Tongue (tissue), 2 donors: Measurements from ENCODE around the gene SHISA5. TPM values are rescaled to one million over a fixed set of nuclear protein-coding genes. Genes with fewer than 3 reads are reported as not detected.

ENCODE experiments used
- DNase-seq: peaks from one replicate; pipeline ENCODE4 v3.0.0-alpha.2; 2015
- total RNA-seq: library from RNA; depleted of rRNA; stranded (reverse); fragments of >200 nt; gene quantifications from one replicate; pipeline ENCODE4 v1.2.3, GENCODE V29; 2014

The SHISA5 gene
- total RNA-seq, 1 donor from 2014 or later, result 43.8 TPM

DNA sequence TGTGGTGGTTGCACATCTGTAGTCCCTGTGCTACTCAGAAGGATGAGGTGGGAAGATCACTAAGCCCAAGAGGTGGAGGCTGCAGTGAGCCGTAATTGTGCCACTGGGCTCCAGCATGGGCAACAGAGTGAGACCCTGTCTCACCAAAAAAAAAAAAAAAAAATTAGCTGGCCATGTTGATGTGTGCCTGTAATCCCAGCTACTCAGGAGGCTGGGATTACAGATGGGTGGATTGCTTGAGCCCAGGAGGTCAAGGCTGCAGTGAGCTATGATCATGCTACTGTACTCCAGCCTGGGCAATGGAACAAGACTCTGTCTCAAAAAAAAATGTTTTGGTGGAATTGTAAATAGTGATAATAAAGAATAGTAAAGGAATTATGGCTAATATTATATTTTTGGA lies 47.5 kb downstream of the SHISA5 start:
- no peak for DNase-seq

DNA sequence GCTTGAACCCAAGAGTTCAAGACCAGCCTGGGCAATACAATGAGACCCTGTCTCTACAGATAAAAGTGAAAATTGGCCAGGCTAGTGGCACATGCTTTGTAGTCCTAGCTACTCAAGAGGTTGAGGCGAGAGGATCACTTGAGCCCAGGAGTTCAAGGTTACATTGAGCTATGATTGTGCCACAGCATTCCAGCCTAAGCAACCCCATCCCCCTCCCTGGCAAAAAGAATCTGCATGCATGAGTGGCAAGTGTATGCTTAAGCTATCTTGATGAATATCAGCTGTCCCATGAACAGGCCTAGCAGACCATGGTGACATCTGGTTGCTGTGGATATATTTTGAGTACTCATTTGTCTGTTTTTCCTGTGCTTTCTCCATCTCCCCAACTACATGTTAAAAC lies 52.7 kb downstream of the SHISA5 start:
- no peak for DNase-seq

DNA sequence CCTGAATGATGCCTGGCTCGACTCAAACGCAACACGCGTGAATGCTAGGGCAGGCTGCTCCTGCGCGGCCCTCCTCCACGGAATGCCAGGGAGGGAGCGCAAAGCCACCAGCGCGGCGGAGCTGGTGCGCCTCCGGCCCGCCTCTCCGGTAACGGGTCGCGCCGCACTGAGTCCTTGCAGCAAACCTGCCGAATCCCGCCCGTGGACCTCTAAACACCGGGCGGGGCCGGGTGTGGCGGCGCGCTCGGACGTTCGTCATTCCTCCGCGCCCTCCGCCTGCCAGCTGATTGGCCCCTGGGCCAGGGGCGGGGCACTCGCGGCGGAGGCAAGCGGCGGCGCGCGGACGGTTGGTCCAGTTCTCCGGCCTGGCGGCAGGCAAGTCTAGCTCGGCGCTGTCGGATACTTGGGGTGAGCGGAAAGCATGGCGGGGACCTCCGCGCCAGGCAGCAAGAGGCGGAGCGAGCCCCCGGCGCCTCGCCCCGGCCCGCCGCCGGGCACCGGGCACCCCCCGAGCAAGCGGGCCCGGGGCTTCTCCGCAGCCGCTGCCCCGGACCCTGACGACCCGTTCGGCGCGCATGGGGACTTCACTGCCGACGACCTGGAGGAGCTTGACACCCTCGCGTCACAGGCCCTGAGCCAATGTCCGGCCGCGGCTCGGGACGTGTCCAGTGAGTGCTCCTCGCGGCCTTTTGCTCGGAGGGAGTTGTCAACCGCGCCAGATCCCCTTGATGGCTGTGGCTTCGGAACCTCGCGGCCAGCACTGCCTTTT lies 57.4 kb downstream of the SHISA5 start, which contains the start of gene ATRIP:
ATRIP (plus strand) TSS at position 313 of the 769 bp plus-strand sequence; CDS start at position 422, 109 bp downstream.
- DNase-seq, result peak; percentile 94

DNA sequence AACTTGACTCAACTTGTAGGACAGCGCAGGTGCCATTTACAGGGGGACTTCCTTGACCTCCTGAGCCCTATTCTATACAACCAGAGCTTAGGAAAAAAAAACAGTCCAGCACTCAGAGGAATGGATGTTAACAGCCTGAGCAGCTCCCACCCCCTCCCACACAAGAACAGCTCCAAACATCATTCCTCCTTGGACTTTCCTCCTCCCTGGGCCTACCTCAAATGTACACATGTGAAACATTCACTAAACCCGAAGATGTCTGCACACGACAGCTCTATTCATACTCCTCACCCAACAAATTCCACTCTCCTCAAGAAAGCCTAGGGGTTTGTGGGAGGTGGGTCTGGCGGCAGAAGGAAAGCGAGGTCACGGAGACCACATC lies 57.9 kb downstream of the SHISA5 start:
- no peak for DNase-seq

DNA sequence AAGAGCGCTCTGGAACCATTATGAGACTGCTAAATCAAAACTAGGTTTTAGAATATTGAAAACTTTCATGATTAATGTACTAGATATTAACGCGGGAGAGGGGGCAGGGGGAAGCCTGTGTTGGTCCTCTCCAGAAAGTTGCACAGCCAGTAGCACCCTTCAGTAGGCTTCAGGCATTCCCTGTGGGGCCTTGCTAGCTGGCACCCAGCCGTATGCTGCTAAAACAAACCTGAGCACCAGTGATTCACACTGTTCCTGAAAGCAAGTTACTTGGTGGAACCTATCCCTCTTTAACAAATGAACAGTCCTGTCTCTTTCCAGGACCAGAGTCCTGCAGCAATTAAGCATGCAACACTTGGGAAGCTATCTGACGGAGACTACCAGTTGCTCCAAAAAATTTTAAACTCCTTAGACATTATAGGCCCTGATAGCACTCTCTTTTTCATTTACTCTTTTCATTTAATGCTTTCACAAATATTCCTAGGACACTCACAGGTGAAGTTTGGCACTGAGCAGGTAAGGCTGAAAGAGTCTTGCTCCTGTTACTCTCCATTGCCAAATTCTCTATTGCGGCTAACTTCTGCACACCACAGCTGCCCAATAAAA lies 58.6 kb downstream of the SHISA5 start:
- no peak for DNase-seq

DNA sequence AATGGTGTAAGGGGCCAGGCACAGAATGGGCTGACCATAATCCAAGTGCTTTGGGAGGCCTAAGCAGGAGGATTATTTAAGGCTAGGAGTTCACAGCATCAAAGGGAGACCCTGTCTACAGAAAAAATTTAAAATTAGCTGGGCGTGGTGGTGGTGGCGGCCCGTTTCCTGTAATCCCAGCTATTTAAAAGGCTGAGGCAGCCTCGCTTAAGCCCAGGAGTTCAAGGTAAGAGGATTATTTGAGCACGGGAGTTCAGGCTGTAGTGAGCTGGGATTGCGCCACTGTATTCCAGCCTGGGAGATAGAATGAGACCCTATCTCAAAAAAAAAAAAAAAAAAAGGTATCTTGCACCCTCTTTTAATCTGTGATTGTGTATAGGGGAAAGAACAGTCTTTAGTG lies 62.0 kb downstream of the SHISA5 start:
- DNase-seq, result no peak

DNA sequence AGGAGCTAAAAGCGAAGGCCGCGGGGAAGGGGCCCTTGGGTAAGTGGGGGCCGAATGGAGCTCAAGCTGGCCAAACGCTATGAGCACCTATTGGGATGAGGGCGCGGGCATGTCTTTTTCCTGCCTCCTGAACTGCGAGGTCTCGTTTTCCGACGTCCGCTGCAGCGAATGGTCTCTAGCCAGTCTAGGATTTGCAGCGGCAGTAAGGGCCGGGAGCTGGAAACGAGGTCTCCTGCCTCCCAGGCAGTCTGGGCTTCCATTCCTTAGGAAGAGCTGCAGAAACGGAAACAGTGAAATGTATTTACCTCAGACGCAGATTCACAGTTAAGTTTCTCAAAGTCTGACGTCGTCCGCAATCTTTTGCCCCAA lies 63.4 kb downstream of the SHISA5 start:
- DNase-seq, result no peak

DNA sequence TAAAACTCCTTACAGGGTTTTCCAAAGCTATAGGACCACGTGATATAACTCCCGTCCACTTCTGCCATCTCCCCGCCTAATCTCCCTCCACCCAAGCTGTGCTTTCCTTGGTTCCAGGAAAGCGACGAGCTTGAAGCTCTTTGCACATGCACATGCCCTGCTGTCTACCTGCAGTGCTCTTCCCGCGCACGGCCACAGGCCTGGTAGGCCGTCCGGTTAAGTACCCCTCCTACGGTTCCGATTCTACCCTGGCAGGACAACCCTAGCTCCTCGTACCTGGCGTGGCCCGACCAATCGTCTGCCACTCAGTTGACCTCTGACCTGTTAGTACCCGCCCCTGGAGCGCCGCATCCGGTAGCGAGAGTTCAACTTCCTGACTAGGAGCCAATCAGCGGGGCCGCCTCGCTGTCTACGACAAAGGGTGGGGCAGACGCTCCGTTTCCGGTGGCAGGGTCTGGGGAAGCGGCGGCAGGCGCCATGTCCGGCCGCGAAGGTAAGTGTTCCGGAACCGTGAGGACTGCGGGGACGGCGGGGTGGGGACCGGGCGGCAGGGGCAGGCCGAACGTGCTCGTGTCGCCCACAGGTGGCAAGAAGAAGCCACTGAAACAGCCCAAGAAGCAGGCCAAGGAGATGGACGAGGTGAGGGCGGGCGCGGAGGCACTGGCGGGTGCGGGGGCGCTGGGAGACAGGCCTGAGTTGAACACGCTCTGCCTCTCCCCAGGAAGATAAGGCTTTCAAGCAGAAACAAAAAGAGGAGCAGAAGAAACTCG lies 64.0 kb downstream of the SHISA5 start, which contains the start of the genes CCDC51 and TMA7:
CCDC51 (minus strand) TSS at position 300 of the 770 bp plus-strand sequence. CDS start 4,991 bp downstream, outside the sequence.
TMA7 (plus strand) TSS at position 438 of the 770 bp plus-strand sequence; CDS start at position 478, 40 bp downstream.
- DNase-seq, result peak; percentile 99

DNA sequence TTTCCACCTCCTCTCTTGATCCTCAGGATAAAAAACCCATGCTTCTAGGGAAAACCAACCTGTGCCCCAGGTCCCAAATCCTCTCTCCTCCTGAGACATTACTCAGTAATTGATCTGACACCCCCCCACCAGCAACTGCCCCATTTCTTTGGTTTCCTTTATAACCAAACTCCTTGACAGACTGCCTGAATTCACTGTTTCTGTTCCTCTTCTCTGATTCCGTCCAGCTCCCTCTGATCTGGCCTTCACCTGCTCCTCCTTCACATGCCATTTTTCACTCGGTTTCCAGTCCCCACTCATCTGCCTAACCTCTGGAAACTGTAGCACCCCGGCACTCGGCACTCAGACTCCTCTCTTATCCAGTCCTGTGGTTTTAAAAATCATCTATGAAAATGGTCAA lies 66.2 kb downstream of the SHISA5 start:
- no peak for DNase-seq

DNA sequence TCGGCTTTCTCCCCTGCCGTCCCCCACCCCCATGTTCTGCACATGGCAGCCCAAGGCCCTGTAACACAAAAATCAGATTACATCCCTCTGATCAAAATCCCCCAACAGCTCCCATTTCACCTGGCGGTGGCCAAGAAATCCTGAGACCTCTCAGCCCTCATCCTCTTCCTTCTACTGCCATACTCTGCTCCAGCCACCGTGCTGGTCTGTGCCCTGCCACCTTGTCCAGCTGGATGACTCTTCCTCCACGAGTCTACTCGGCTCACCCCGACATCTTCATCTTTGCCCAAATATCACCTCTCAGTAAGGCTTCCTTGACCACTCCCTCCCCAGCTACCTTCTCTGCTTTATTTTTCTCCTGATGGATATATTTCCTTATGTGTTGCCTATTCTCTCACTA lies 67.1 kb downstream of the SHISA5 start:
- no peak for DNase-seq

DNA sequence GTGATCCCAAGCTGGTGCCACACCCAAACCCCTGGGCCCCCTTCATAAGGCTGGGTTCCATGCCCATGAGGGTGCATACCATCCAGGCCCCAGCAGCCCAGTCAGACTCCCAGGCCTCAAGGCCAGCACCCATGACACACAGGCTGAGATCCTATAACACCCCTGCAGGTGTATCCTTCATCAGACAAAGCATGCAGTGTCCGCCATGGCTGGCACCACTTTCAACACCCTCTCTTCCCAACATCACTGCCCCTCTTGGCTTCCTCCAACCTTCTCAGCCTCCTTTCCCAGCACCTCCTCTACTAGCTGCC lies 67.5 kb downstream of the SHISA5 start:
- no peak for DNase-seq

DNA sequence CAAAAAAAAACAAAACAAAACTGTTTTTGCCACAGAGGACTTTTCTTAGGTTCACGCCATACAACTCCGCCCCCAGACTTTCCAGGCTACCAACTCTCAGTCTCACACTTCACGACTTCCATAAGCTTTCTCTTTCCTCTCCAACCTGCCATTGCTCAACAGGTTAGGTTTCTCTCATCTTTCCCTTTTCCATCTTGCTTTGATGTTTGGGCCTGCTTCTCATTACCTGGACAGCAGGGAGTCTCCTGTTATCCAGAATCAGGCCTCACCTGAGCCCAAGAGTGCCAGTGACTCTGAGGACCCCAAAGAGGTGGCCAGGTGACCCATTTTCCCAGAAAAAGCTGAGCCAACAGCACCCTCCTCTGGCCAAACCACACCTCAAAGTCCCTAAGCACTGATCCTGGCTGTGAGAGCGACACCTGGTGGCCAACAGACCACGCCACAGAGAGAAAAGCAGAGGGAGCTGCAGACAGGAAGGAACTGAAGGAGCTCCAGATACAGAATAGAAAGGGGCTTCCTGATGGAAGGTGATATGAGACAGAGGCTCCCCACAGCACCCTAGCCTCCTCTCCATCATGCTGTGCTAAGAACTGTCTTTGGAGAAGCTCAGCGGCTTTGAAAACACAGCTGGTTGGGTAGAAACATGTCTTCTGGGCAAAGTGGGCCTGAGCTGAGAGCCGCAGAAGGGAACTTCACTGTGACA lies 68.0 kb downstream of the SHISA5 start:
- peak; percentile 94 for DNase-seq

DNA sequence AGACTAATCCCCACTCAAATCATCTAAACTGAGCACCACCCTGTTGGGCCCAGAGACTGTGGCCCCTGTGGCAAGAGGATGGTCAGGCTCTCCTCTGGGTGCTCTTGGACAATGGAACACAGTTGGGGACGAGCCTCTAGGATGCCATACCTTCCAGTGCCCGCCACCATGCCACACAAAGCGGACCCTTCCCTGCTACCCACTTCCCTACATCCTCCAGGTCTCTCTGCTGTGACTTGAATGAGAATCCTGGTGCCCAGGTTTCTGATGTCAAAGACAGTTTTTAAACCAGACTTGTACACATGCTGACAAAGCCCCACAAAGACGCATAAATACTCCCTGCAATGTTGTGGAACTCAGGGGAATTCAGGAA lies 68.8 kb downstream of the SHISA5 start:
- DNase-seq, result no peak

DNA sequence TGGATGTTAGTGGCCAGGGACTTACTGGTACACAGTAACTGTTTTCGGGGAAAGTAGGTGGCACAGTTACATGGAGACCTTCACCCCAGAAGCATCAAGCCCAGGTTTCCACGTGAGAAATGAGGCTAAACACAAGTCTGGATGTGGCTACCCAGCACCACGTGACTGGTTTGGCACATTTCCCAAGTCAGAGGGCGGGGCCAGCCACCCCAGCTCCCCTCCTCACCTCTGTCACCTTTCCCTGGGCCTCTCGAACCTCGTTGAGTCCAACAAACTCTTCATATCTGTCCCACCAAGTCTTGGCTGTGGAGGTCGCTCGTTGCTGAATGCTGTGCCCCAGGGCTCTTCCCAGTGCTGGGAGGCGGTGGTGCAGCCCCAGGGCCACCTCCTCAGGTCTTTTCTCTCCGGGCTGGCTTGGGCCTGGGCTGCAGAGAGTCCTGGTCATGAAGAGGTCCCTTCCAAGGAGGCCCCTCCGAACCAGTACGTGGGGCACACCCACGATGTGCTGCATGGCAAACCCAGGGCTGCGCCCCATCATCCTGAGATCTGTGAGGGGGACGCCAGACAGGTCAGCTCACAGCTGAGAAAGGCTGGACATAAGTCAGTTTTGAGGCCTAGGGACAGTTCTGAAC lies 69.3 kb downstream of the SHISA5 start:
- DNase-seq, result no peak

DNA sequence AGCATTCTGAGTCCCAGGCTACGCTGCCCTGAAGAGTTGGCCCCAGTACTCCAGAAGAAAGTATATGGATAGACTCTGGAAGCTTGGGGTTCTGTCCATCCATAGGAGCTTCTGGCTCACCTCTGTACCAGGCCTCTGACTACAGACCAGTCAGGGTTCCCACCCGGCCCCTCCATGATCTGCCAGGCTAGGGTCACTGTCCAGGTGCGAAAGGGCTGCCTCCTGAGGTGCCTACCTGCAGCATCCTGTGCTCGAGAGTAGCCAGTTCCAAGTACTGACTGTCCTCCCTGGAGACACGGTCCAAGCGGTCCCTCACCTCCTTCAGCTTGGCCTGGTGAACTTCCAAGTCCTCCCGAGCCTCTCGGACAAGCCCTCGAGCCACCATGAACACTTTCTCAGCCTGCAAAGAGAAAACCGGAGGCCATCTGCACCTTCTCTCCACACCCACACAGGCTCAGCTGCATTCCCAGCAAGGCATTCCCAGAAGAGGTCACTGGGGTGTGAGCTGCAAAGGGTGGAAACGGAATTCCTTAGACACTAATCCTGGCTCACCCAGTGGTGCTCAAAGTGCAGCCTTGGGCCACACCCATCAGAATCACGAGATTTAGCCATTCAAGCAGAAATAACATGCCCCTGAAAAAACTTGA lies 70.4 kb downstream of the SHISA5 start:
- no peak for DNase-seq

DNA sequence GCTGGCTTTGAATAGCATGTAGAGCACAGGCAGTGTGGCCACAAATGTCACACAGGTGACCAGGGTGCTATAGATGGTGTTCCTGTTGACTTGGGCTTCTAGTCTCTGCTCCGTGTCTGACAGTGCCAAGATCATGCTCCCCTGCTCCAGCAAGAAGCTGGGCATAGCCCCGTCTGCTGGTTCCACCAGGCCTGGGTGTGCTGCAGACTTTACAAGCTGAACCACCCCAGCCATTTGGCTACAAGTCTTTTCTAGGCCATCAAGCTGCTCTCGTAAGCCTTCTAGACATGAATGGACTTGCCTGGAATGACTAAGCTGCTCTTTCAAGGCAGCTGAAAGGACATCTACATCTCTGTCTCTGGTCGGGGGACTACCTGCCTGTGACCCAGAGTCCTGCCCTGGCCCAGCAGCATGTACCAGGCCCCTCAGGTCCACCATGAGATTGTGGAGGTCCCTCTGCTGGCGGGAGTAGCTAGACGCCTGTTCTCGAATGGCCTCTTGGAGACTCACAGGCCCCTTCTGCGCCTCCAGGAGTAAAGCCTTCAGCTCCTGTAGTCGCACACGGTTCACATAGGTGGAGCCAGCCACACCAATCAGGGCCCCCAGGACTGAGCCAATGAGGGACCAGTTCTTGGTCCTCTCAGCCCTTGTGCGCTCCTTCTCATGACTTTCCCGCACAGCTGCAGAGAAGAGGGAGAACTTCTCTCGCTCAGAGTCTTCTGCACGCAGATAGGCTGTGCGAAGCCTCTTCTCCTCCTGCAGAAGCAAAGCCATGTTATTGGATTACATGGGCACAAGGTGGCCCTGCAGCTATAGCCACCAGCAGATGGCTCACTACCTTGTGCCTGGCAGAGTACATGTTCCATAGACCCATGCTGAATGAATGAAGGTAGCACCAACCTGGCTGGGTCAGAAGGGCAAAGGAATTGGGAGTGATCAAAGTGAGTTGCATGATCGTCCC lies 71.3 kb downstream of the SHISA5 start:
- no peak for DNase-seq

DNA sequence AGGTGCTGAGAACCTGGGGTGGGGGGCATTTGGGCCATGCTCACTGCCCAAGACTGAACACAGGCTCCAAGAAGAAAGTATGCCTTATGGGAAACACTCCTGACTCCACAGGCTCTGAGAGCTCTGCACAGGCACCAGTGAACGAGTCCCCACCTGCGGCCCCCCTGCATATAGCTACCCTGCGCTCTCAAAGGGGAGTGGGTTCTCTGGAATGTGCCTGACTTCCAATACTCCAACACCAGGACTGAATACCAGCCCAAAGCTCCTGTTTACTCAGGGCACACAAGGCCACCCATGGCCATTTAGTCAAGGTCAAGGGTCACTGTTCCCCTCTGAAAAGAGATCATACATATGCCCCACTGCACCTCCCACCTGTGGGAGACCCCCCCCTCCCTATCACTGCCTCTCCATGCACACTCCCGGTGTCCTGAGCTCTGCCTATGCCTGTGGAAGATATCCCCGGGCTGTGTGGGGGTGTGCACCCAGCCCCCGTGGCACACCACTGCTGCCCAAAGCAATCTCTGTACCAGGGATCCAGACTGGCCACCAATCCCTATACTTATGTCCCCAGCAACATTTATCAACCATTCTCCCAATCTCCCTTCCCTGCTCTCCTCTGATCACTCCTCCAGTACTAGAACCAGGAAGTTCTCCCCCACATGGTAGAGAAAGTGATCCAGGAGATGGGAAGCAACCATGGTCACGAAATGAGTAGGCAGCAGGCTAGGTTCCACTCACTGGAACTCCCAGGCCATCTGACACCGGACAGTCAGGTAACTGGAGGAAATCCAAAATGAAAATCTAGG lies 72.5 kb downstream of the SHISA5 start:
- no peak for DNase-seq

DNA sequence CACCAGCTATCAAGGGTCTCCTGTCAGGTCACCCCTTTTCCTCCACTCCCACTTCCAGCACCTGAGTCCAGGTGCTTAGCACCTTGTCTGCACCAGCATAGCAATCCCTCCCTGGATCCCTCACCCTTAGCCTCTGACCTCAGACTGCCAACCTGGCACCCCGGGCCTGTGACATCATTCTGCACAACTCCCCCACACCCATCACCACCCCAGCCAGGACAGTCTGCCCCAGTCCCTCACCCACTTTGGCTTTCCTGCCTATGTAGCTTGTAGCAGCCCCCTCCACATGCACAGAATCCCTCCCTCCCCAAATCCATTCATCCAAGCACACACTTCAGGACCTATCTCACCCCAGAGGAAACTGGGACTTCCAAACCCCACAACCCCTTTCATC lies 73.3 kb downstream of the SHISA5 start:
- DNase-seq, result no peak

DNA sequence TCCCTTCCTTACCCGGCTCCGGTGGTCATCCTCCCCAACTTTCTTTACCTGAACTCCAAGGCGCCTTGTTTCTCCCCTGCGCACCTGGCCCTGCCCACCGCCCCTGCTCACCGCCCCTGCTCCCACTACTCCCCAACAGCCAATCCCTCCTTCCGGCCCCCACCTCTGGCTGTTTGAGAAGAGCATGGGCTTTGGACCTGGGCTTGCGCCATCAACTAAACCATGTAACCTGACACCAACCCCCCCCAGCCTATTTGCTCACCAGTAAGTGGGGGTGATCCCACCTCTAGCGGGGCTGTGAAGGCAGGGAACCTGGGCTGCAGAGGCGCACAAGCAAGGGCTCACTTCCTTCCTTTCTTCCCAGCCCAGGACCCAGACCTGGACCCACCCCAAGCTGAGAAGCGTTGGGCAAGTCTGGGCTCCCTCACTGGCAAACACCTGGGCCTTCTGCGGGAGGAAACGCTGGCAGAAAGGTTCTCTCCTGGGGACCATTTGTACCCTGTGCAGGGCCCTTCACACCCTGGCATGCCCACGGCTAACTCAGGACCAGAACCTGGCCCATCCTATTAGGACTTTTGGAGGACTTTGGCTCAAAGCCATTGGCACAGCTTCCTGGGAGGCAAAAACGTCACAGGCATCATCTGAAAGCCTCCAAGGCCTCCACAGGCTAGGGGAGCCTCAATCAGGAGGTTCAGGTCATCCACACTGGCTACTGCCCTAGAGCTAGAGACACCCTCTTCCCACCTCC lies 73.8 kb downstream of the SHISA5 start, which contains the start of gene PLXNB1:
PLXNB1 (minus strand) TSS at position 127 of the 748 bp plus-strand sequence. CDS start 5,475 bp downstream, outside the sequence.
- peak; percentile 85 for DNase-seq
